Osteocyte (in vitro differentiated cells): ENCODE results near the gene TENM3. TPM values are rescaled to one million over a fixed set of nuclear protein-coding genes. Genes with fewer than 3 reads are reported as not detected.

ENCODE experiments used
- DNase-seq: peaks from one replicate; pipeline ENCODE4 v3.0.0; 2021; ENCODE audit warnings: mixed read lengths; ENCODE audit not compliant: unreplicated experiment; ENCODE audit errors: extremely low spot score
- H3K27ac Mint-ChIP-seq: one replicate; pipeline ENCODE4 v1.8.0; 2021; ENCODE audit warnings: mild to moderate bottlenecking, mixed read lengths; ENCODE audit not compliant: unreplicated experiment
- H3K27me3 Mint-ChIP-seq: one replicate; pipeline ENCODE4 v1.8.0; 2021; ENCODE audit warnings: mixed read lengths; ENCODE audit not compliant: unreplicated experiment
- H3K36me3 Mint-ChIP-seq: one replicate; pipeline ENCODE4 v1.8.0; 2021; ENCODE audit warnings: mixed read lengths; ENCODE audit not compliant: unreplicated experiment
- H3K4me1 Mint-ChIP-seq: one replicate; pipeline ENCODE4 v1.8.0; 2021; ENCODE audit warnings: mixed read lengths; ENCODE audit not compliant: unreplicated experiment
- H3K4me3 Mint-ChIP-seq: one replicate; pipeline ENCODE4 v1.8.0; 2021; ENCODE audit warnings: mild to moderate bottlenecking, moderate library complexity, mixed read lengths; ENCODE audit not compliant: unreplicated experiment
- H3K9me3 Mint-ChIP-seq: one replicate; pipeline ENCODE4 v1.8.0; 2021; ENCODE audit warnings: mixed read lengths; ENCODE audit not compliant: unreplicated experiment
- total RNA-seq: library from RNA; stranded (reverse); gene quantifications from 2 replicates; pipeline ENCODE4 v1.2.1, GENCODE V29; 2021
- TF ChIP-seq, protein P1 (sequence below): fragments of 200-600 bp; sonication (generic); IDR thresholded peaks from 2 replicates; pipeline ENCODE4 v1.5.0; 2021; ENCODE audit warnings: antibody characterized with exemption, mild to moderate bottlenecking, moderate library complexity

TENM3 gene
- total RNA-seq, 1 donor from 2014 or later: 78.3 TPM

DNA sequence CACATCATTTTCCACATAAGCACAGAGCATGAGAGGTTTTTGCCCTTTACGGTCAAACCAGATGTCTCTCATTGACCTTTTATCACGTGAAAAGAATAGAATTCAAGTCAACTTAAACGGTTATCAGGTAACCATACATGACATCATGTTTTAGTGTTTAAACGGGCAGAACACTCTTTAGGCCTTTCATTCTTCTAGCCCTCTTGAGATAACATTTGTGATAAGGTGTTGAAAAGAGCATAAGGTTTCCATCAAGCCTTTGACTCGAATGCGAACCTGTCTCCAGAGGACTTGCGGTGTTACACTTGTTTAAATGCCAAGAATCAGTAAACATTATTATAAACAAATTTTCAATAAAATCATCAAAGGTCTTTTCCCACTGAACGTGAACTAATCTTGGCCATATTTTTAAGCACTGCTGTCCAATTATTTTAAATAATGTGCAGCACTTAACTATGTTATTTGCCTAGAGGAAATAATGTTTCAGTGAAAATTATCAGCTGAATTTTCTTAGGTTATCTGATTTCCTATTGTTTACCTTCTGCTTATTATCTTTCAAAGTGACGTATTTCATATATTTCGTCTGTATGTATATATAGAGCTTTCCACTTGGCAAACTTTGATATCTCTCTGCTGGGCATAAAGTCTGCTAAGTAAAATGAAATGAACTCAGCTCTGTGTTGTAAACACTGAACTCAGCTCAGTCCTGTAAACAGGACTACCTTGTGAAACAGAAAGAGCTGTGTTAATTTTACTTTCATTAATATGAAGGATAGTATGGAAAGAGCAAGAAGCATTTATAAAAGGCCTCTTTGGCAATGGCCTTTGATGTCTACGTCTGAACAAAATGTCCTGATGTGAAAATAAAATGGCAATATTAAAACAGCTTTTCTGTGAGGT, 33.3 kb downstream of the TENM3 start:
- no peaks in the 10 kb centered on the region for H3K27me3 Mint-ChIP-seq

DNA sequence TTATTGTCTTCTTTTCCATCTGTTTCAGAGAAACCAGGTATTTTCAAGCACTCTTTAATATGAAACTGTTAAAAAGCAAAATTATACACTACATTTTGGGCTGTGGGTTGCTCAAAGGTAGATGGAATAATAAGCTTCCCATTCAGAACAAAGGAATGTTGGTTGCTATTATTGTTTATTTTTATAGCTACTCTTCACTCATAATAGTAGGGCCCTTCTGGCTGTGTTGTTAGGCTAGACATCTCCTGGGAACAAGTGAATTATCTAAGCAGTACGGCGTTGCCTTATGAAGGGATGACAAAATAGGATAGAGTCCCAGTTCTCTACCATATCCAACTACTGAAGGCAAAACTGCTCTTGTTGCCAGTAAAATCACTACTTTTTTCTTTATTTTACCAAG, 34.2 kb downstream of the TENM3 start:
- Mint-ChIP-seq H3K4me3 (no peak overlapping the region), H3K27me3 (no peaks in the 10 kb centered on the region), H3K9me3 (no peaks in the 10 kb centered on the region), H3K36me3 (peaks cover 2% of the 10 kb centered on the region), H3K4me1 (peaks cover 21% of the 10 kb centered on the region), H3K27ac (no peak overlapping the region)
- TF ChIP-seq, protein P1, sequence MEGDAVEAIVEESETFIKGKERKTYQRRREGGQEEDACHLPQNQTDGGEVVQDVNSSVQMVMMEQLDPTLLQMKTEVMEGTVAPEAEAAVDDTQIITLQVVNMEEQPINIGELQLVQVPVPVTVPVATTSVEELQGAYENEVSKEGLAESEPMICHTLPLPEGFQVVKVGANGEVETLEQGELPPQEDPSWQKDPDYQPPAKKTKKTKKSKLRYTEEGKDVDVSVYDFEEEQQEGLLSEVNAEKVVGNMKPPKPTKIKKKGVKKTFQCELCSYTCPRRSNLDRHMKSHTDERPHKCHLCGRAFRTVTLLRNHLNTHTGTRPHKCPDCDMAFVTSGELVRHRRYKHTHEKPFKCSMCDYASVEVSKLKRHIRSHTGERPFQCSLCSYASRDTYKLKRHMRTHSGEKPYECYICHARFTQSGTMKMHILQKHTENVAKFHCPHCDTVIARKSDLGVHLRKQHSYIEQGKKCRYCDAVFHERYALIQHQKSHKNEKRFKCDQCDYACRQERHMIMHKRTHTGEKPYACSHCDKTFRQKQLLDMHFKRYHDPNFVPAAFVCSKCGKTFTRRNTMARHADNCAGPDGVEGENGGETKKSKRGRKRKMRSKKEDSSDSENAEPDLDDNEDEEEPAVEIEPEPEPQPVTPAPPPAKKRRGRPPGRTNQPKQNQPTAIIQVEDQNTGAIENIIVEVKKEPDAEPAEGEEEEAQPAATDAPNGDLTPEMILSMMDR: no peak
- DNase-seq: no peak

More for the DNA sequence above, 33.3 kb downstream of the TENM3 start:
- H3K9me3 Mint-ChIP-seq: no peaks in the 10 kb centered on the region
- TF ChIP-seq, protein P1: no peak
- no peak overlapping the region for H3K4me3 Mint-ChIP-seq
- H3K27ac Mint-ChIP-seq: no peak overlapping the region
- DNase-seq: no peak
- peaks cover 21% of the 10 kb centered on the region for H3K4me1 Mint-ChIP-seq
- peaks cover 8% of the 10 kb centered on the region for H3K36me3 Mint-ChIP-seq

DNA sequence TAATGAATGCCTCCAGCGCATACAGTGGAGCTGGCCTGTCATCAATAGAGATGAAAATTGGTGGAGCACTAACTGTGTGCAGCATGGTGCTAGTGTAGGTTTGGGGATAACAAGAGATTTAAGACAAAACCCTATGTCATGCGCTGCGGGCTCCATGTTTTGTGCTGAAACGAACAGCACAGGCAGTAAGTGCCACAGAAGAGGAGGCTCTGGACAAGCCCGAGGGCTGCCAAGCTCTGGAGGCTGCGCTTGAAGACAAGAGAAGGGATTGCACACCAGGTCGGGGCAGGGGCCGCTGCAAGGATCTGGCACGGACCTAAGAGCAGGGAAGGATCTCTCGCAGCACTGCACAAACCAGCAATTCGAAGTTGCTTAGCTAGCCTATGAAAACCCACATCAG, 35.5 kb downstream of the TENM3 start:
- peaks cover 18% of the 10 kb centered on the region for H3K4me1 Mint-ChIP-seq
- no peak overlapping the region for H3K27ac Mint-ChIP-seq
- DNase-seq: no peak
- peaks cover 2% of the 10 kb centered on the region for H3K36me3 Mint-ChIP-seq
- H3K9me3 Mint-ChIP-seq: no peaks in the 10 kb centered on the region
- TF ChIP-seq, protein P1: no peak
- no peaks in the 10 kb centered on the region for H3K27me3 Mint-ChIP-seq
- no peak overlapping the region for H3K4me3 Mint-ChIP-seq

DNA sequence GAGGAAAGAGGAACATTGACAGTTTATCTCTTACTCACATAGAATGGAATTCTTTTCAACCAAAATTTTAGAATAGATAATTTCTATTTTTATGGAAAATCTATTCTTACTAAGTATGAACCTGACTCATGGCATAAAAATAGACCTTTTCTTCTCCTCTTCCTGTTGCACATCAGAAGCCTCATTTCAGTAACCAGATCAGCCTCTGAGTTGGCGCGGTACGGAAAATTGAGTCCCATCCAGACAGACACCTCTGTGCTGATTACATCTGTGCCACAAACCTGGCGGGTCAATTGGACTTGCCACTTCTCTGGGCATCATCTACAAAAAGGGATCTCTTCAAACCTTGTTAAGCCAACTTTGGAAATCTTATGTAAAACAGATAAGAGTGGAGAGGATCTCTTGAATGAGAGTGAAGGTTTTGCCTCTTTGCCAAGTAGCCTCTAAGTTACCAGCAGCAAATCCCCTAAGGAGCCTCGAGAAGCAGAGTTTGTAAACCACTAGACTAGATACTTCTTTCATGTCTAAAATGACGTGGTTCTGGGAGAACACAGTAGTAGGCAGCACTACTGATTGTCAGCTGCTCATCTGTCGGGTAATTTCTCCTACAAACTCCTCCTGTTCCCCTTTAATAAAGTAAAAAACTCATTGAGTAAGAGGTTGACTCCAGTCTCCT, 37.4 kb downstream of the TENM3 start:
- DNase-seq: no peak
- H3K9me3 Mint-ChIP-seq: no peaks in the 10 kb centered on the region
- H3K4me3 Mint-ChIP-seq: no peak overlapping the region
- no peaks in the 10 kb centered on the region for H3K27me3 Mint-ChIP-seq
- H3K27ac Mint-ChIP-seq: no peak overlapping the region
- H3K36me3 Mint-ChIP-seq: peaks cover 2% of the 10 kb centered on the region
- peaks cover 16% of the 10 kb centered on the region for H3K4me1 Mint-ChIP-seq
- TF ChIP-seq, protein P1: no peak

DNA sequence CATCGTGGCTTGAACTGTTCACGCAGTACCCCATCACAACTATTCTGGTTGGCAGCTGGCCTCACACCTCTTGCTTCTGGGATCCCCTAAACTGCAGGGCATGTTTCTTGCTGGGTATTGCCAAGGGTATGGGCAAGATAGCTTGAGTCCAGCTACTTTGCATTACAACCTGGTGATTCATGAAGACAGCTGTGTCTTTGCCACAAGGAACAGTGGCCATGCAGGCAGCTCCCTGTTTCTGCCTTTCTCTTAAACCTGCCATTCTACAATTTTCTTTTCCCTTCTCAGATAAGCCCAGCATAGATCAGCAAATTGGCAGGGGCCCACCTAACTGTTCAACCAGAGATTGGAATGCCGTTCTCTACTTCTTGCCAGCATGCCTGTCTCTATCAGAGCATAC, 42.8 kb downstream of the TENM3 start:
- DNase-seq: no peak
- TF ChIP-seq, protein P1: no peak
- Mint-ChIP-seq H3K4me3 (no peak overlapping the region), H3K27me3 (no peaks in the 10 kb centered on the region), H3K9me3 (no peaks in the 10 kb centered on the region), H3K4me1 (no peaks in the 10 kb centered on the region), H3K27ac (no peak overlapping the region), H3K36me3 (peaks cover 2% of the 10 kb centered on the region)
